Adrenal gland (tissue), 12 donors: ENCODE results near the gene FAM186B. TPM values are rescaled to one million over a fixed set of nuclear protein-coding genes. Genes with fewer than 3 reads are reported as not detected.

ENCODE experiments used
- DNase-seq, 7 donors: peaks; one replicate each; pipeline ENCODE4 v3.0.0-alpha.2; 2019 to 2020
- H3K27ac ChIP-seq, 5 donors: fragments of 200-600 bp; sonication (generic) in 4 of 5; 1 replicate in 3 of 5; 2 replicates in 2 of 5; pipeline versions ENCODE4 v1.5.1 to v1.8.0; 2016 to 2020; ENCODE audit warnings: mild to moderate bottlenecking in 1 of 5
- H3K27me3 ChIP-seq: fragments of 200-600 bp; 2 replicates; pipeline ENCODE4 v1.8.0; 2021
- H3K36me3 ChIP-seq, 2 donors: fragments of 200-600 bp; replicated peaks in 1 of 2; 1 replicate in 1 of 2; 2 replicates in 1 of 2; pipeline versions ENCODE4 v1.5.1 to v1.8.0; 2018 to 2022
- H3K4me1 ChIP-seq, 2 donors: fragments of 200-600 bp; replicated peaks in 1 of 2; 1 replicate in 1 of 2; 2 replicates in 1 of 2; pipeline versions ENCODE4 v1.5.1 to v1.8.0; 2018 to 2021
- H3K4me3 ChIP-seq, 4 donors: fragments of 200-600 bp; sonication (generic) in 3 of 4; one replicate each; pipeline ENCODE4 v1.5.1; 2016 to 2018
- H3K9me3 ChIP-seq, 3 donors: fragments of 200-600 bp; sonication (generic) in 1 of 3; replicated peaks in 1 of 3; 1 replicate in 2 of 3; 2 replicates in 1 of 3; pipeline versions ENCODE4 v1.5.1 to v1.8.0; 2016 to 2021
- POLR2A ChIP-seq, 2 donors: fragments of 450-650 bp; IDR thresholded peaks; one replicate each; pipeline ENCODE4 v1.6.1; 2017; ENCODE audit warnings: antibody characterized with exemption in 2 of 2, mild to moderate bottlenecking in 2 of 2, moderate library complexity in 1 of 2
- WGBS, 4 donors: extraction: QIAGEN DNeasy Blood & Tissue Kit in 2 of 4; methylation state at CpG; one replicate each; pipeline versions ENCODE4 v1.1.5 to v1.1.7; 2013 to 2017; 5-methylcytosine and 5-hydroxymethylcytosine counted together
- intact Hi-C, 2 donors: fragments of 100-400 bp; cut with DNase I; formaldehyde crosslinking; loops; one replicate each; pipeline versions ENCODE4 v1.14.1 to v1.15.0; 2022 to 2023
- polyA plus RNA-seq, 3 donors: library from polyadenylated mRNA; stranded (reverse); fragments of 200-250 nt in 2 of 3; fragments of 350-450 nt in 1 of 3; fragmentation: Illumina TruSeq in 1 of 3; extraction: RNeasy Lipid Tissue Mini Kit (QIAGEN cat#74804) in 1 of 3; gene quantifications; one replicate each; pipeline ENCODE4 v1.2.3, GENCODE V29; 2013 to 2014
- total RNA-seq, 9 donors: library from RNA; depleted of rRNA in 4 of 9; stranded (reverse); fragments of >200 nt in 4 of 9; fragments of 120-200 nt in 1 of 9; fragmentation: NEBNext Ultra II Directional in 1 of 9; extraction: Animal tissue kit (Norgen Biotek cat#: 25700) in 1 of 9; gene quantifications; one replicate each; pipeline versions ENCODE4 v1.1.0 to v1.2.4, GENCODE V29; 2013 to 2023
- TF ChIP-seq, protein P1 (sequence below), 6 experiments: fragments of 450-650 bp in 4 of 6; fragments of 200-600 bp in 2 of 6; sonication (generic) in 1 of 6; IDR thresholded peaks; 1 replicate in 5 of 6; 2 replicates in 1 of 6; pipeline versions ENCODE4 v1.5.1 to v1.8.0; 2016 to 2021; ENCODE audit warnings: antibody characterized with exemption in 6 of 6, mild to moderate bottlenecking in 2 of 6, moderate library complexity in 1 of 6
- donor health status: healthy with polysubstance abuse.
- donor health status: Bipolar disorder and iron deficiency.
- donor health status: DM: yes; HTN: yes; CAD: no.
- donor health status: DM: no; HTN: no; CAD: no.
- donor health status: DM: no; HTN: no; CAD: no.
- donor health status: DM: yes; HTN: yes; CAD: no.

Gene FAM186B
- total and polyA plus RNA-seq, 12 donors, result 0.29 to 2.3 (median 1.0) TPM; not detected in 1

DNA sequence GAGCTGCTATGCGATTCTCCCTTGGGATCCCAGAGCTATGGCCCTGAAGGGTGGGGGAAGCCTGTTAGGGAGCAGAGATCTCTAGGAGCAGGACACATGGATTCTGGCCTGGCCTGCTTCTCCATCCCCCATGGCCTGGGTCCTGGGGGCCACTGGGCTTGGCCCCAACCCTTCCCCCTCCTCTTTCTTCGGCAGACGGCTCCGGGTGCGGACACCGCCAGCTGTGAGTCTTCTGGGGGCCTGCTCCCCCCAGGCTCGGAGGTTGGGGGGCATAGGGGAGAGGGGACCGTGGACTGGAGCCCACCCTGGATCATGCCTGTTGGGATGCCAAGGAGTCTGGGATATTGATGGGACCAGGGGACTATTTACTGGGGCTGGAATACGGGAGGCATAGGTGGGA, 27.0 kb upstream of the FAM186B start:
- peaks cover 0 to 16% of the 10 kb centered on the region in 2 donors for H3K36me3 ChIP-seq
- no peak overlapping the region for H3K4me3 ChIP-seq
- peaks cover 7 to 18% of the 10 kb centered on the region in 2 donors for H3K4me1 ChIP-seq
- H3K27ac ChIP-seq, result no peak overlapping the region
- no peaks in the 10 kb centered on the region for H3K9me3 ChIP-seq
- WGBS, 4 donors, result 95 to 99% (median 96%) methylated on average over 4 to 9 of the region's 9 CpGs
- TF ChIP-seq POLR2A (IDR thresholded peaks at IDR 0.05), result no peak
- TF ChIP-seq, protein P1, sequence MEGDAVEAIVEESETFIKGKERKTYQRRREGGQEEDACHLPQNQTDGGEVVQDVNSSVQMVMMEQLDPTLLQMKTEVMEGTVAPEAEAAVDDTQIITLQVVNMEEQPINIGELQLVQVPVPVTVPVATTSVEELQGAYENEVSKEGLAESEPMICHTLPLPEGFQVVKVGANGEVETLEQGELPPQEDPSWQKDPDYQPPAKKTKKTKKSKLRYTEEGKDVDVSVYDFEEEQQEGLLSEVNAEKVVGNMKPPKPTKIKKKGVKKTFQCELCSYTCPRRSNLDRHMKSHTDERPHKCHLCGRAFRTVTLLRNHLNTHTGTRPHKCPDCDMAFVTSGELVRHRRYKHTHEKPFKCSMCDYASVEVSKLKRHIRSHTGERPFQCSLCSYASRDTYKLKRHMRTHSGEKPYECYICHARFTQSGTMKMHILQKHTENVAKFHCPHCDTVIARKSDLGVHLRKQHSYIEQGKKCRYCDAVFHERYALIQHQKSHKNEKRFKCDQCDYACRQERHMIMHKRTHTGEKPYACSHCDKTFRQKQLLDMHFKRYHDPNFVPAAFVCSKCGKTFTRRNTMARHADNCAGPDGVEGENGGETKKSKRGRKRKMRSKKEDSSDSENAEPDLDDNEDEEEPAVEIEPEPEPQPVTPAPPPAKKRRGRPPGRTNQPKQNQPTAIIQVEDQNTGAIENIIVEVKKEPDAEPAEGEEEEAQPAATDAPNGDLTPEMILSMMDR (IDR thresholded peaks at IDR 0.05), result no peak
- no peaks in the 10 kb centered on the region for H3K27me3 ChIP-seq
- intact Hi-C loops, result no loop called here
- peak in 2 of 7 donors; percentile 7 to 12 for DNase-seq

DNA sequence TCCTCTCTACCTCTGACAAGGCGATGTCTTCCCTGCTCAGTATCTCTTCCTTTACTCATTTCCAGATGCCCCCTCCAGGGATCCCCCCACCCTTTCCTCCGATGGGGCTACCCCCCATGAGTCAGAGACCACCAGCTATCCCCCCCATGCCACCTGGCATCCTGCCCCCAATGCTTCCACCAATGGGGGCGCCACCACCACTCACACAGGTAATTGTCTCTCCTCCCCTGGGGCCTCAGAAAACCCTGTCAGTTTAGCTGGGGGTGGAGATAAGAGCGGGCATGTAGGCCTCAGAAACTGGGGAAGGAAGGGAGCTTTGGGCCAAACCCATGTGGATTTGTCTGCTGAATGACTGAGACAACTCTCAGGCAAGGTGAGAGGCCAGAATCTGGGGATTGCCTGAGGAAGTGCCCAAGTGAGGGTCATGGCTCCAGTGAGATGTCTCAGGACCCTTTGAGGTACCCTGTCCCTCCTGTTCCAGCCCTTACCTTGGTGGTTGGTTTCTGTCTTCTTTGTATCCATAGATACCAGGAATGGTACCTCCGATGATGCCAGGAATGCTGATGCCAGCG, 26.0 kb upstream of the FAM186B start:
- 92 to 97% (median 94%) methylated on average over 5 to 6 of the region's 6 CpGs for WGBS, 4 donors
- peaks cover 0 to 16% of the 10 kb centered on the region in 2 donors for H3K36me3 ChIP-seq
- intact Hi-C loops, result no loop called here
- no peaks in the 10 kb centered on the region for H3K9me3 ChIP-seq
- H3K27me3 ChIP-seq, result no peaks in the 10 kb centered on the region
- H3K27ac ChIP-seq, result no peak overlapping the region
- peaks cover 0 to 9% of the 10 kb centered on the region in 2 donors for H3K4me1 ChIP-seq
- no peak overlapping the region for H3K4me3 ChIP-seq
- DNase-seq, result peak in 2 of 7 donors; percentile 14 to 46
- TF ChIP-seq, protein P1 (IDR thresholded peaks at IDR 0.05), result no peak
- TF ChIP-seq POLR2A (IDR thresholded peaks at IDR 0.05), result no peak

DNA sequence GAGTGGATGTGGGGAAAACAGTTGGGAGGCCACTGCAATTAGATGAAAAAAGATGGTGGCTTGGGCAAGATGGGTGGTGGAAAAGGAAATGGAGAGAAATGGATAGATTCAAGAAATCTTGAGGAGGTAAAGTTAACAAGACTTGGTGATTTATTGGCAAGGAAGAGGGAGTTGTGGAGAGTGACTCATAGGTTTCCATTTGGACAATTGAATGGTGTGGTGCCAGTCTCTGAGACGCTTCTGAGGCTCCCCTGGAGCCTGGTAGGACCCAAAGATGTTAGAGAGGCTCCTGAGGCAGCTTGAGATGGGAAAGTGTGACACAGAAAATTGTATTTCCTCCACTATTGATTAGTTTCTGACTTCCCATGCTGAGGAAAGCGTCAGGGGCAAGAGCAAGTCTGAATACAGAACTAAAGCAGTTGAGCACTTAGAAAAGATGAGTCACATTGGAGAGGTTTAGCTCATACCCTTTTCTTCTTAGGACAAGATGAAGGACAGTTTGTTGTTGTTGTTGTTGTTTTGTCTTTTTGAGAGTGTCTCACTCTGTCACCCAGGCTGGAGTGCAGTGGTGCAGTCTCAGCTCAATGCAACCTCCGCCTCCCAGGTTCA, 22.4 kb upstream of the FAM186B start:
- H3K4me1 ChIP-seq, result peaks cover 0 to 14% of the 10 kb centered on the region in 2 donors
- intact Hi-C loops, result no loop called here

DNA sequence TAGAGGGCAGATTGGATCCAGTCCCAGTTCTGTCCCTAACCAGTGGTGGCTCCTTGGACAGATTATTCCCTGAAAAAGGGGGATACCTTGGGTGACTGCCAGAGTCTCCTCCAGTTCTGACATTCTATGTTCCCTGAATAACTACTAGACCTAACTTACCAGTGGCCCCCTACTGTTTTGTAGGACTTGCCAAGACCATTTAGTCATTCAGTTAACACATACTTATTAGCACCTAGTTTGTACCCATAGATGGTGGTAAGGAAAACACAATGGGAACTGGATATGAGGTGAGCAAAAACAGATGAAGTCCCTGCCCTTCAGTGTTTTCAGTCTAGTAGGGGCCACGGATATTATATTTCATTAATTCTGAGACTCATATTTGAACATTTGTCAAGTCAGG, 21.4 kb upstream of the FAM186B start:
- intact Hi-C loops, result no loop called here
- Histone ChIP-seq H3K4me1 (peaks cover 10 to 22% of the 10 kb centered on the region in 2 donors), H3K27ac (no peak overlapping the region), H3K36me3 (peaks cover 0 to 2% of the 10 kb centered on the region in 2 donors), H3K4me3 (no peak overlapping the region), H3K9me3 (no peaks in the 10 kb centered on the region), H3K27me3 (no peaks in the 10 kb centered on the region)
- 88 to 97% (median 96%) methylated on average over 1 of the region's 1 CpG for WGBS, 4 donors
- TF ChIP-seq, protein P1 (IDR thresholded peaks at IDR 0.05), result no peak
- TF ChIP-seq POLR2A (IDR thresholded peaks at IDR 0.05), result no peak
- DNase-seq, result peak in 2 of 7 donors; percentile 10 to 35

More for the DNA sequence above, 22.4 kb upstream of the FAM186B start:
- Histone ChIP-seq H3K27ac (peak overlapping the region in 2 of 5 donors; percentile 0 to 49), H3K4me3 (no peak overlapping the region), H3K27me3 (no peaks in the 10 kb centered on the region), H3K36me3 (peaks cover 0 to 8% of the 10 kb centered on the region in 2 donors), H3K9me3 (no peaks in the 10 kb centered on the region)
- WGBS, 4 donors, result 75 to 82% (median 76%) methylated on average over 3 of the region's 3 CpGs
- DNase-seq, result peak in 2 of 7 donors; percentile 11 to 42
- no peak for TF ChIP-seq POLR2A (IDR thresholded peaks at IDR 0.05)
- TF ChIP-seq, protein P1 (IDR thresholded peaks at IDR 0.05), result no peak
